Fibroblast of lung (primary cell): Measurements from ENCODE around the gene RASSF8. TPM values are rescaled to one million over a fixed set of nuclear protein-coding genes. Genes with fewer than 3 reads are reported as not detected.
A peak's percentile ranks its signal among the peaks of the same experiment; 100 is the strongest.

Experiments
- DNase-seq, 2 donors: peaks; one replicate each; pipeline versions ENCODE4 v3.0.0 to v3.0.0-alpha.2; 2010; ENCODE audit warnings: low read depth in 2 of 2
- H2AFZ ChIP-seq: 2 replicates; pipeline ENCODE4 v1.5.1; 2012; ENCODE audit warnings: low read length, control low read depth, inconsistent platforms
- H3K27ac ChIP-seq: 2 replicates; pipeline ENCODE4 v1.5.1; 2011; ENCODE audit warnings: low read length, control low read depth; ENCODE audit not compliant: insufficient read depth
- H3K27me3 ChIP-seq: 2 replicates; pipeline ENCODE4 v1.5.1; 2011; ENCODE audit warnings: mild to moderate bottlenecking, low read length; ENCODE audit not compliant: control insufficient read depth, insufficient read depth
- H3K36me3 ChIP-seq: 2 replicates; pipeline ENCODE4 v1.5.1; 2011; ENCODE audit warnings: low read length; ENCODE audit not compliant: control insufficient read depth, insufficient read depth
- H3K4me1 ChIP-seq: 2 replicates; pipeline ENCODE4 v1.5.1; 2011; ENCODE audit warnings: low read length; ENCODE audit not compliant: control insufficient read depth, insufficient read depth; ENCODE audit errors: extremely low read depth
- H3K4me2 ChIP-seq: 2 replicates; pipeline ENCODE4 v1.5.1; 2011; ENCODE audit warnings: low read length, control low read depth; ENCODE audit not compliant: insufficient read depth; ENCODE audit errors: extremely low read depth
- H3K4me3 ChIP-seq, 4 experiments: fragments of 200-600 bp in 1 of 4; sonication (generic) in 1 of 4; replicated peaks in 1 of 4; 2 replicates each; pipeline ENCODE4 v1.5.1; 2011 to 2016; ENCODE audit warnings: low read length in 4 of 4, low read depth in 3 of 4, mild to moderate bottlenecking in 3 of 4, control low read depth in 2 of 4, inconsistent platforms in 1 of 4, mixed read lengths in 1 of 4; ENCODE audit not compliant: insufficient read depth in 1 of 4; ENCODE audit errors: control extremely low read depth in 1 of 4
- H3K79me2 ChIP-seq: 2 replicates; pipeline ENCODE4 v1.5.1; 2012; ENCODE audit warnings: mild to moderate bottlenecking, low read length, inconsistent platforms; ENCODE audit not compliant: control insufficient read depth, insufficient read depth
- H3K9ac ChIP-seq: 2 replicates; pipeline ENCODE4 v1.5.1; 2011; ENCODE audit warnings: mild to moderate bottlenecking, low read length, control low read depth; ENCODE audit not compliant: insufficient read depth
- H3K9me3 ChIP-seq: 2 replicates; pipeline ENCODE4 v1.5.1; 2012; ENCODE audit warnings: low read depth, low read length; ENCODE audit not compliant: control insufficient read depth, insufficient read depth
- H4K20me1 ChIP-seq: 2 replicates; pipeline ENCODE4 v1.5.1; 2011; ENCODE audit warnings: low read length; ENCODE audit not compliant: control insufficient read depth, insufficient read depth; ENCODE audit errors: extremely low read depth
- CTCF ChIP-seq, 2 donors: IDR thresholded peaks in 1 of 2; conservative IDR thresholded peaks in 1 of 2; 1 replicate in 1 of 2; 2 replicates in 1 of 2; pipeline ENCODE4 v1.5.1; 2011 to 2012; ENCODE audit warnings: low read length in 2 of 2, control low read depth in 1 of 2, inconsistent platforms in 1 of 2, low read depth in 1 of 2, mild to moderate bottlenecking in 1 of 2
- EZH2 ChIP-seq: IDR thresholded peaks from 2 replicates; pipeline ENCODE4 v1.5.1; 2012; ENCODE audit warnings: low read length, control low read depth, mild to moderate bottlenecking; ENCODE audit errors: missing control alignments
- polyA plus RNA-seq, 2 donors: library from polyadenylated mRNA; depleted of rRNA in 1 of 2; stranded (reverse) in 1 of 2; unstranded in 1 of 2; fragments of >200 nt; gene quantifications; 2 replicates each; pipeline ENCODE4 v1.2.1, GENCODE V29; 2011 to 2012; ENCODE audit warnings: missing spikeins in 1 of 2
- total RNA-seq: library from RNA; depleted of rRNA; stranded (reverse); fragments of >200 nt; gene quantifications from 2 replicates; pipeline ENCODE4 v1.2.1, GENCODE V29; 2014

The RASSF8 gene
- total and polyA plus RNA-seq, 2 donors (not counting 1 experiment from before 2014, with no cell fraction given) = 28.8 to 52.8 TPM

GRCh38 chr12:26031318-26031717, 72.8 kb downstream of the RASSF8 start:
- Histone ChIP-seq H3K4me3 (no peak overlapping the region), H3K27me3 (no peaks in the 10 kb centered on the region), H4K20me1 (no peaks in the 10 kb centered on the region), H3K9me3 (no peaks in the 10 kb centered on the region), H3K4me2 (no peak overlapping the region), H3K36me3 (no peaks in the 10 kb centered on the region), H3K9ac (no peak overlapping the region), H3K4me1 (peaks cover 4% of the 10 kb centered on the region), H3K27ac (no peak overlapping the region), H2AFZ (no peak overlapping the region), H3K79me2 (peaks cover 12% of the 10 kb centered on the region)
- DNase-seq = no peak
- TF ChIP-seq EZH2 (no peak), CTCF (conservative IDR thresholded peaks at IDR 0.05 in 1 of 2, IDR thresholded peaks at IDR 0.05 in 1 of 2; ENCODE audit: low read depth in 1 of 2, low read length in 2 of 2) (no peak)

GRCh38 chr12:26031827-26032226, 73.3 kb downstream of the RASSF8 start:
- H3K36me3 ChIP-seq = no peaks in the 10 kb centered on the region
- H3K79me2 ChIP-seq = peaks cover 12% of the 10 kb centered on the region
- no peak overlapping the region for H3K9ac ChIP-seq
- no peak overlapping the region for H3K27ac ChIP-seq
- H4K20me1 ChIP-seq = no peaks in the 10 kb centered on the region
- H3K9me3 ChIP-seq = no peaks in the 10 kb centered on the region
- no peak overlapping the region for H3K4me3 ChIP-seq
- peak in 1 of 2 donors; percentile 29 for DNase-seq
- H3K27me3 ChIP-seq = no peaks in the 10 kb centered on the region
- H3K4me2 ChIP-seq = no peak overlapping the region
- TF ChIP-seq CTCF (conservative IDR thresholded peaks at IDR 0.05 in 1 of 2, IDR thresholded peaks at IDR 0.05 in 1 of 2; ENCODE audit: low read depth in 1 of 2, low read length in 2 of 2) (no peak), EZH2 (no peak)
- peaks cover 4% of the 10 kb centered on the region for H3K4me1 ChIP-seq
- H2AFZ ChIP-seq = no peak overlapping the region

GRCh38 chr12:26032290-26032689, 73.8 kb downstream of the RASSF8 start:
- no peak overlapping the region for H3K9ac ChIP-seq

More at GRCh38 chr12:26032290-26032689, 73.8 kb downstream of the RASSF8 start:
- Histone ChIP-seq H3K27me3 (no peaks in the 10 kb centered on the region), H3K4me2 (no peak overlapping the region), H3K4me1 (peaks cover 4% of the 10 kb centered on the region), H3K9me3 (no peaks in the 10 kb centered on the region), H3K79me2 (peaks cover 14% of the 10 kb centered on the region), H3K36me3 (no peaks in the 10 kb centered on the region), H4K20me1 (no peaks in the 10 kb centered on the region), H3K27ac (no peak overlapping the region), H2AFZ (no peak overlapping the region), H3K4me3 (no peak overlapping the region)
- no peak for DNase-seq
- TF ChIP-seq EZH2 = no peak
- no peak for TF ChIP-seq CTCF (conservative IDR thresholded peaks at IDR 0.05 in 1 of 2, IDR thresholded peaks at IDR 0.05 in 1 of 2; ENCODE audit: low read depth in 1 of 2, low read length in 2 of 2)
